ENCODE data around the gene DSCAML1.
A peak's percentile ranks its signal among the peaks of the same experiment; 100 is the strongest.

DSCAML1 gene, protein sequence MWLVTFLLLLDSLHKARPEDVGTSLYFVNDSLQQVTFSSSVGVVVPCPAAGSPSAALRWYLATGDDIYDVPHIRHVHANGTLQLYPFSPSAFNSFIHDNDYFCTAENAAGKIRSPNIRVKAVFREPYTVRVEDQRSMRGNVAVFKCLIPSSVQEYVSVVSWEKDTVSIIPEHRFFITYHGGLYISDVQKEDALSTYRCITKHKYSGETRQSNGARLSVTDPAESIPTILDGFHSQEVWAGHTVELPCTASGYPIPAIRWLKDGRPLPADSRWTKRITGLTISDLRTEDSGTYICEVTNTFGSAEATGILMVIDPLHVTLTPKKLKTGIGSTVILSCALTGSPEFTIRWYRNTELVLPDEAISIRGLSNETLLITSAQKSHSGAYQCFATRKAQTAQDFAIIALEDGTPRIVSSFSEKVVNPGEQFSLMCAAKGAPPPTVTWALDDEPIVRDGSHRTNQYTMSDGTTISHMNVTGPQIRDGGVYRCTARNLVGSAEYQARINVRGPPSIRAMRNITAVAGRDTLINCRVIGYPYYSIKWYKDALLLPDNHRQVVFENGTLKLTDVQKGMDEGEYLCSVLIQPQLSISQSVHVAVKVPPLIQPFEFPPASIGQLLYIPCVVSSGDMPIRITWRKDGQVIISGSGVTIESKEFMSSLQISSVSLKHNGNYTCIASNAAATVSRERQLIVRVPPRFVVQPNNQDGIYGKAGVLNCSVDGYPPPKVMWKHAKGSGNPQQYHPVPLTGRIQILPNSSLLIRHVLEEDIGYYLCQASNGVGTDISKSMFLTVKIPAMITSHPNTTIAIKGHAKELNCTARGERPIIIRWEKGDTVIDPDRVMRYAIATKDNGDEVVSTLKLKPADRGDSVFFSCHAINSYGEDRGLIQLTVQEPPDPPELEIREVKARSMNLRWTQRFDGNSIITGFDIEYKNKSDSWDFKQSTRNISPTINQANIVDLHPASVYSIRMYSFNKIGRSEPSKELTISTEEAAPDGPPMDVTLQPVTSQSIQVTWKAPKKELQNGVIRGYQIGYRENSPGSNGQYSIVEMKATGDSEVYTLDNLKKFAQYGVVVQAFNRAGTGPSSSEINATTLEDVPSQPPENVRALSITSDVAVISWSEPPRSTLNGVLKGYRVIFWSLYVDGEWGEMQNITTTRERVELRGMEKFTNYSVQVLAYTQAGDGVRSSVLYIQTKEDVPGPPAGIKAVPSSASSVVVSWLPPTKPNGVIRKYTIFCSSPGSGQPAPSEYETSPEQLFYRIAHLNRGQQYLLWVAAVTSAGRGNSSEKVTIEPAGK (N-terminal part only)

GRCh38 chr11:117796872-117797529 is at the start of gene DSCAML1:
TSS of gene DSCAML1 (minus strand) at chr11:117797216. CDS start at chr11:117797079, 137 bp downstream.
- Histone ChIP-seq H3K9me3 (replicated peaks in 1 of 11) (no peaks in the 10 kb centered on the region), H3K9ac (no peak within 1 kb of the TSS), H3K4me1 (no peaks in the 10 kb centered on the region), H3K27me3 (peaks cover 46 to 76% (median 67%) of the 10 kb centered on the region in 11 experiments), H3K4me2 (no peak within 1 kb of the TSS), H3K27ac (no peak within 1 kb of the TSS), H3K36me3 (no peaks in the 10 kb centered on the region), H3K4me3 (no peak within 1 kb of the TSS), H4K20me1 (peaks cover 0 to 18% (median 0%) of the 10 kb centered on the region in 11 experiments; a peak in 10 of 22 replicates)
- no peak for TF ChIP-seq Cebpa-rat (IDR thresholded peaks at IDR 0.05)

DNA sequence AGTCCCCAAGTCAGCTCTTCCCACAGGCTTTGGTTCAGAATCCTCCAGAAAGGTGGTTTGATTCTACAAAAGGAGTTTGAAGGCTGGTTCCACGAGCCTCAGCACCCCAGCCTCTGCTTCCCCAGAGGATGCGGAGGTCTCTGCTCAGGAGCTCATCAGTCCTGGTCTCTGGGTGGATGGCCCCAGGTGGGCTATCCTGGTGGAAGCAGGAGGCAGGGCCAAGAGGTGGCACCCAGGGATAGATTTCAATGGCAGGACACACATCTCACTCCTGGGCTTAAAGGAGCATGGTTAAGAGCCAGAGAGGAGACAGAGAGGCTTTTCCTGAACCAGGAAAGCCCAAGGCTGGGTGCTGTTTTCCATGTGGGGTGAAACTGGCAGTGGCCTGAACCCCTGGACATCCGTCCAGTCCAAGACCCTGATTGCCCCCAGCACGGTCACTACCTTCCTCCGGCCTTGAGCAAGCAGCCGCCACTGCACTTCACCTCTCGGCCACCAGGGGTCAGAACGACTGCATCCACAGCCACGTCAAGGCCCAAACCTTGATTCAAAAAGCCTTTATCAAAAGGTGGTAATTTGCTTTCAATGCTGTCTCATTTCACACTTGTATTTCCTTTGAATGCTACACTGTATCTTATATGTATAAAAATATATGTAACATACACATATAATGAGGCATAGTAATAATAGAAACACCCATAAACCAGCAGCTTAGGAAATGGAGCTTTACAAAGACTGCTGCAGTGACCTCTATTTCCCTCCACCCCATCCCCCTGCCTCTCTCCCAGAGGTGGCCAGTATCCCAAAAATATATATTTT is 46.9 kb upstream of the DSCAML1 start:
- no peaks in the 10 kb centered on the region for H3K36me3 ChIP-seq
- no peak overlapping the region for H3K4me3 ChIP-seq
- H4K20me1 ChIP-seq = no peaks in the 10 kb centered on the region
- H3K4me2 ChIP-seq = peak overlapping the region in 8 of 11 experiments; percentile 6 to 98 (median 74); a peak in 11 of 22 replicates
- no peaks in the 10 kb centered on the region for H3K9me3 ChIP-seq (replicated peaks in 1 of 11)
- peak overlapping the region in 2 of 11 experiments; percentile 5 to 42; a peak in 2 of 22 replicates for H3K9ac ChIP-seq
- H3K4me1 ChIP-seq = peaks cover 20 to 52% (median 43%) of the 10 kb centered on the region in 10 experiments; a peak in 19 of 20 replicates
- peak overlapping the region in 3 of 11 experiments; percentile 5 to 33 (median 18); a peak in 4 of 22 replicates for H3K27ac ChIP-seq
- TF ChIP-seq Cebpa-rat (IDR thresholded peaks at IDR 0.05) = no peak
- H3K27me3 ChIP-seq = no peaks in the 10 kb centered on the region

- Histone ChIP-seq H3K27ac (peak overlapping the region in 5 of 11 experiments; percentile 11 to 64 (median 62); a peak in 8 of 22 replicates), H3K9me3 (replicated peaks in 1 of 11) (no peaks in the 10 kb centered on the region), H3K4me2 (peak overlapping the region; percentile 1 to 98 (median 65); a peak in 18 of 22 replicates), H3K4me3 (0 out of 20 replicates have a peak overlapping the region, but pooled peaks of 1 of the 10 experiments have one; percentile 12), H4K20me1 (no peaks in the 10 kb centered on the region), H3K4me1 (peaks cover 32 to 68% (median 58%) of the 10 kb centered on the region in 10 experiments), H3K36me3 (no peaks in the 10 kb centered on the region), H3K27me3 (no peaks in the 10 kb centered on the region), H3K9ac (peak overlapping the region in 5 of 11 experiments; percentile 3 to 45 (median 17); a peak in 5 of 22 replicates)
- no peak for TF ChIP-seq Cebpa-rat (IDR thresholded peaks at IDR 0.05)
These were observed 45.3 kb upstream of the DSCAML1 start for GRCh38 chr11:117842131-117842941.

DNA sequence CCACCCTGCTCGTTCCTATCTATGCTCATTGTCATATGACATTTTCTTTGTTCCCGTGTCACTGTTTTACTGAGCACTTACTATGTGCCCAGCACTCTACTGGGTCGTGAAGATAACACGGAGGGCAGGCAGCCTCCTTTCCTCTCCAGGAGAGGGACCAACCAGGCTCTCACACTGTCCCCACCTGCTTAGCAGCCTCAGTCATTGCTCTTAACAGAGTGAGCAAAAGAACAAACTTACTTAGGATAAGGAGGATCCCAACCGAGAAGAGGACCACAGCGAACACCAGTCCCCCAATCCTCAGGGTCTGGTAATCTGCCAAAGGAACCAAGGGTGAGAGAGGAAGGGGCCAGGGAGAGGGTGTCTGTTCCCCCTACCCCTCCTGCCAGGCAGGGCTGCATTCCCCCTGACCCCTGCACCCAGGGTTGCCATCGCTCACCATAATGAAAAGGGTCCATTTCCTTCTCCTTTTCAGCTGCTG is 44.6 kb upstream of the DSCAML1 start:
- H3K27ac ChIP-seq = peak overlapping the region in 5 of 11 experiments; percentile 11 to 64 (median 62); a peak in 8 of 22 replicates
- H3K27me3 ChIP-seq = no peaks in the 10 kb centered on the region
- no peaks in the 10 kb centered on the region for H3K36me3 ChIP-seq
- H3K4me1 ChIP-seq = peaks cover 39 to 75% (median 65%) of the 10 kb centered on the region in 10 experiments
- peak overlapping the region in 3 of 11 experiments; percentile 3 to 43 (median 16); a peak in 4 of 22 replicates for H3K9ac ChIP-seq
- no peaks in the 10 kb centered on the region for H4K20me1 ChIP-seq
- peak overlapping the region; percentile 1 to 98 (median 65); a peak in 18 of 22 replicates for H3K4me2 ChIP-seq
- H3K4me3 ChIP-seq = 0 out of 20 replicates have a peak overlapping the region, but pooled peaks of 1 of the 10 experiments have one; percentile 12
- TF ChIP-seq Cebpa-rat (IDR thresholded peaks at IDR 0.05) = no peak
- no peaks in the 10 kb centered on the region for H3K9me3 ChIP-seq (replicated peaks in 1 of 11)

DNA sequence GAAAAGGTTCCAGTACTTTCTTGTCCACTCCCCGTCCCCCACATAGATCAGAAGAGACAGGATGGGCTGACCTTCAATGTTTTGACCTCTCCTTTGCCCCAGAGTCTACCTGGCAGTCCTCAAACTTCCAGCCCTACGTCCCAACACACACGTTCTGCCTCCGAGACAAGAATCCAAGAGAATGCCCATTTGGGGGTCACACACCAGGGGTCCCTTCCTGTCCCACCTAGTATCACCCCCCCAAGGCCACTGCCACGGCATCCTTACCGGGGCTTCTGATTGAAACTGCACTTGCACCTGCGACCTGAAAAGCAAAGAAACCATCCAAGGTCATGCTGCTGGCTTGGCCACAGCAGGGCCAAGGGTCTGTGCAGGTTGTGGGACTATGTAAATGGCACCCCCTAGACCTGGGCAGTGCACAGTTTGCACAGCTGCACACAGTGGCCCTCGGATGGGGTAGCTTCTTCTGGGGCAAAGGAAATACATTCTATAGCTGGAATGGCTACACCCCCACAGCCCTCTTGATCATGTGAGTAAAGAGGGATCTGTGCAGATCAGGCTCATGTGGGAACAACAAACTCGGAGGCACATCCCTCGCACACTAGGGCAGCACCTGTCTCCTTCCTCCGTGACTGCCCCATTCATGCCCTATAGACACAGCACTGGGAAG is 44.0 kb upstream of the DSCAML1 start:
- Histone ChIP-seq H3K9ac (peak overlapping the region in 1 of 11 experiments; percentile 3; a peak in 2 of 22 replicates), H3K9me3 (replicated peaks in 1 of 11) (no peaks in the 10 kb centered on the region), H3K4me3 (no peak overlapping the region), H3K27ac (peak overlapping the region in 4 of 11 experiments; percentile 26 to 64 (median 62); a peak in 3 of 22 replicates), H4K20me1 (no peaks in the 10 kb centered on the region), H3K4me1 (peaks cover 45 to 81% (median 71%) of the 10 kb centered on the region in 10 experiments), H3K4me2 (peak overlapping the region in 7 of 11 experiments; percentile 1 to 98 (median 75); a peak in 12 of 22 replicates), H3K36me3 (no peaks in the 10 kb centered on the region), H3K27me3 (no peaks in the 10 kb centered on the region)
- no peak for TF ChIP-seq Cebpa-rat (IDR thresholded peaks at IDR 0.05)
